GM23338 (cell line): ENCODE results near the gene ZNF622. TPM values are rescaled to one million over a fixed set of nuclear protein-coding genes. Genes with fewer than 3 reads are reported as not detected.

ENCODE experiments used
- ATAC-seq: fragments of 200-7000 bp; cut with Tn5 transposase; 3 replicates; pipeline ENCODE4 v1.9.1; 2020
- DNase-seq: peaks from one replicate; pipeline ENCODE4 v3.0.0-alpha.2; 2015; ENCODE audit warnings: low spot score
- H2AFZ ChIP-seq: fragments of 200-600 bp; sonication (generic); 2 replicates; pipeline ENCODE4 v1.8.0; 2016; ENCODE audit warnings: antibody characterized with exemption, mild to moderate bottlenecking, moderate library complexity
- H3F3A ChIP-seq: fragments of 200-600 bp; sonication (generic); replicated peaks from 2 replicates; pipeline ENCODE4 v1.8.0; 2017; ENCODE audit warnings: antibody characterized with exemption, mixed run types, low read depth
- H3K27ac ChIP-seq: fragments of 200-600 bp; sonication (generic); 2 replicates; pipeline ENCODE4 v1.6.1; 2016; ENCODE audit warnings: low read depth
- H3K27me3 ChIP-seq: fragments of 200-600 bp; sonication (generic); 2 replicates; pipeline ENCODE4 v1.8.0; 2016; ENCODE audit warnings: mild to moderate bottlenecking, mixed run types, moderate library complexity; ENCODE audit not compliant: insufficient read depth
- H3K36me3 ChIP-seq: fragments of 200-600 bp; sonication (generic); 2 replicates; pipeline ENCODE4 v1.8.0; 2016; ENCODE audit warnings: mild to moderate bottlenecking; ENCODE audit not compliant: insufficient read depth
- H3K4me1 ChIP-seq: fragments of 200-600 bp; sonication (generic); 2 replicates; pipeline ENCODE4 v1.8.0; 2016; ENCODE audit warnings: mild to moderate bottlenecking, moderate library complexity; ENCODE audit not compliant: insufficient read depth
- H3K4me2 ChIP-seq: fragments of 200-600 bp; sonication (generic); 2 replicates; pipeline ENCODE4 v1.7.1; 2017; ENCODE audit warnings: mixed run types
- H3K4me3 ChIP-seq: fragments of 200-600 bp; sonication (generic); 2 replicates; pipeline ENCODE4 v1.6.1; 2016; ENCODE audit warnings: mixed run types
- H3K79me2 ChIP-seq: fragments of 200-600 bp; sonication (generic); replicated peaks from 2 replicates; pipeline ENCODE4 v1.8.0; 2017; ENCODE audit warnings: mild to moderate bottlenecking; ENCODE audit not compliant: insufficient read depth
- H3K9me2 ChIP-seq: fragments of 200-600 bp; sonication (generic); 2 replicates; pipeline ENCODE4 v1.8.0; 2017; ENCODE audit not compliant: insufficient read depth
- H4K20me1 ChIP-seq: fragments of 200-600 bp; sonication (generic); replicated peaks from 2 replicates; pipeline ENCODE4 v1.8.0; 2017; ENCODE audit warnings: mild to moderate bottlenecking; ENCODE audit not compliant: insufficient read depth
- H3K27ac Mint-ChIP-seq: 2 replicates; pipeline ENCODE4 v1.8.0; 2020; ENCODE audit warnings: inconsistent platforms, mild to moderate bottlenecking, moderate library complexity, mixed read lengths
- H3K27me3 Mint-ChIP-seq: 3 replicates; pipeline ENCODE4 v1.8.0; 2022; ENCODE audit warnings: low read depth, mild to moderate bottlenecking, moderate library complexity, mixed read lengths, inconsistent platforms; ENCODE audit not compliant: insufficient read depth, poor library complexity
- H3K36me3 Mint-ChIP-seq: 3 replicates; pipeline ENCODE4 v1.8.0; 2021; ENCODE audit warnings: low read depth, mild to moderate bottlenecking, inconsistent platforms, moderate library complexity, mixed read lengths
- H3K4me1 Mint-ChIP-seq: 3 replicates; pipeline ENCODE4 v1.8.0; 2020; ENCODE audit warnings: mild to moderate bottlenecking, inconsistent platforms, mixed read lengths
- H3K4me3 Mint-ChIP-seq: 3 replicates; pipeline ENCODE4 v1.8.0; 2021; ENCODE audit warnings: moderate library complexity, mild to moderate bottlenecking, inconsistent platforms, mixed read lengths
- H3K9me3 Mint-ChIP-seq: 3 replicates; pipeline ENCODE4 v1.8.0; 2020; ENCODE audit warnings: moderate library complexity, mild to moderate bottlenecking, inconsistent platforms, mixed read lengths
- JUNB ChIP-seq: IDR thresholded peaks from one replicate; pipeline ENCODE4 v1.6.1; 2016; ENCODE audit warnings: antibody characterized with exemption; ENCODE audit not compliant: unreplicated experiment
- NANOG ChIP-seq: IDR thresholded peaks from 2 replicates; pipeline ENCODE4 v1.6.1; 2016; ENCODE audit warnings: antibody characterized with exemption, borderline replicate concordance
- STAT1 ChIP-seq: IDR thresholded peaks from one replicate; pipeline ENCODE4 v1.6.1; 2016; ENCODE audit warnings: antibody characterized with exemption; ENCODE audit not compliant: unreplicated experiment
- polyA plus RNA-seq: library from polyadenylated mRNA; unstranded; fragments of >200 nt; fragmentation: Nextera tagmentation; extraction: Ambion mirVana; gene quantifications from 2 replicates; pipeline ENCODE4 v1.2.1, GENCODE V29; 2016
- total RNA-seq: library from RNA; depleted of rRNA; stranded (reverse); fragments of >200 nt; shearing (Covaris generic); gene quantifications from 2 replicates; pipeline ENCODE4 v1.2.3, GENCODE V29; 2014
- TF ChIP-seq, protein P1 (sequence below): fragments of 250-450 bp; sonication (Bioruptor Pico); IDR thresholded peaks from 2 replicates; pipeline ENCODE4 v1.5.0; 2020; ENCODE audit warnings: mild to moderate bottlenecking, moderate library complexity
- TF ChIP-seq, protein P2 (sequence below): IDR thresholded peaks from one replicate; pipeline ENCODE4 v1.6.1; 2018; ENCODE audit warnings: antibody characterized with exemption; ENCODE audit not compliant: unreplicated experiment
- TF ChIP-seq, protein P3 (sequence below): IDR thresholded peaks from 2 replicates; pipeline ENCODE4 v1.6.1; 2016; ENCODE audit warnings: antibody characterized with exemption
- TF ChIP-seq, protein P4 (sequence below), 2 experiments: fragments of 200-600 bp in 1 of 2; sonication (generic) in 1 of 2; conservative IDR thresholded peaks; 2 replicates each; pipeline versions ENCODE4 v1.5.1 to v1.6.1; 2016 to 2017; ENCODE audit warnings: antibody characterized with exemption in 2 of 2, low read depth in 2 of 2, mild to moderate bottlenecking in 2 of 2, moderate library complexity in 1 of 2

Gene ZNF622
- total and polyA plus RNA-seq, 2 experiments from 2014 or later = 20.1 to 30.7 TPM

GRCh38 chr5:16505904-16506303, 40.3 kb upstream of the ZNF622 start (continued):
- TF ChIP-seq, protein P1, sequence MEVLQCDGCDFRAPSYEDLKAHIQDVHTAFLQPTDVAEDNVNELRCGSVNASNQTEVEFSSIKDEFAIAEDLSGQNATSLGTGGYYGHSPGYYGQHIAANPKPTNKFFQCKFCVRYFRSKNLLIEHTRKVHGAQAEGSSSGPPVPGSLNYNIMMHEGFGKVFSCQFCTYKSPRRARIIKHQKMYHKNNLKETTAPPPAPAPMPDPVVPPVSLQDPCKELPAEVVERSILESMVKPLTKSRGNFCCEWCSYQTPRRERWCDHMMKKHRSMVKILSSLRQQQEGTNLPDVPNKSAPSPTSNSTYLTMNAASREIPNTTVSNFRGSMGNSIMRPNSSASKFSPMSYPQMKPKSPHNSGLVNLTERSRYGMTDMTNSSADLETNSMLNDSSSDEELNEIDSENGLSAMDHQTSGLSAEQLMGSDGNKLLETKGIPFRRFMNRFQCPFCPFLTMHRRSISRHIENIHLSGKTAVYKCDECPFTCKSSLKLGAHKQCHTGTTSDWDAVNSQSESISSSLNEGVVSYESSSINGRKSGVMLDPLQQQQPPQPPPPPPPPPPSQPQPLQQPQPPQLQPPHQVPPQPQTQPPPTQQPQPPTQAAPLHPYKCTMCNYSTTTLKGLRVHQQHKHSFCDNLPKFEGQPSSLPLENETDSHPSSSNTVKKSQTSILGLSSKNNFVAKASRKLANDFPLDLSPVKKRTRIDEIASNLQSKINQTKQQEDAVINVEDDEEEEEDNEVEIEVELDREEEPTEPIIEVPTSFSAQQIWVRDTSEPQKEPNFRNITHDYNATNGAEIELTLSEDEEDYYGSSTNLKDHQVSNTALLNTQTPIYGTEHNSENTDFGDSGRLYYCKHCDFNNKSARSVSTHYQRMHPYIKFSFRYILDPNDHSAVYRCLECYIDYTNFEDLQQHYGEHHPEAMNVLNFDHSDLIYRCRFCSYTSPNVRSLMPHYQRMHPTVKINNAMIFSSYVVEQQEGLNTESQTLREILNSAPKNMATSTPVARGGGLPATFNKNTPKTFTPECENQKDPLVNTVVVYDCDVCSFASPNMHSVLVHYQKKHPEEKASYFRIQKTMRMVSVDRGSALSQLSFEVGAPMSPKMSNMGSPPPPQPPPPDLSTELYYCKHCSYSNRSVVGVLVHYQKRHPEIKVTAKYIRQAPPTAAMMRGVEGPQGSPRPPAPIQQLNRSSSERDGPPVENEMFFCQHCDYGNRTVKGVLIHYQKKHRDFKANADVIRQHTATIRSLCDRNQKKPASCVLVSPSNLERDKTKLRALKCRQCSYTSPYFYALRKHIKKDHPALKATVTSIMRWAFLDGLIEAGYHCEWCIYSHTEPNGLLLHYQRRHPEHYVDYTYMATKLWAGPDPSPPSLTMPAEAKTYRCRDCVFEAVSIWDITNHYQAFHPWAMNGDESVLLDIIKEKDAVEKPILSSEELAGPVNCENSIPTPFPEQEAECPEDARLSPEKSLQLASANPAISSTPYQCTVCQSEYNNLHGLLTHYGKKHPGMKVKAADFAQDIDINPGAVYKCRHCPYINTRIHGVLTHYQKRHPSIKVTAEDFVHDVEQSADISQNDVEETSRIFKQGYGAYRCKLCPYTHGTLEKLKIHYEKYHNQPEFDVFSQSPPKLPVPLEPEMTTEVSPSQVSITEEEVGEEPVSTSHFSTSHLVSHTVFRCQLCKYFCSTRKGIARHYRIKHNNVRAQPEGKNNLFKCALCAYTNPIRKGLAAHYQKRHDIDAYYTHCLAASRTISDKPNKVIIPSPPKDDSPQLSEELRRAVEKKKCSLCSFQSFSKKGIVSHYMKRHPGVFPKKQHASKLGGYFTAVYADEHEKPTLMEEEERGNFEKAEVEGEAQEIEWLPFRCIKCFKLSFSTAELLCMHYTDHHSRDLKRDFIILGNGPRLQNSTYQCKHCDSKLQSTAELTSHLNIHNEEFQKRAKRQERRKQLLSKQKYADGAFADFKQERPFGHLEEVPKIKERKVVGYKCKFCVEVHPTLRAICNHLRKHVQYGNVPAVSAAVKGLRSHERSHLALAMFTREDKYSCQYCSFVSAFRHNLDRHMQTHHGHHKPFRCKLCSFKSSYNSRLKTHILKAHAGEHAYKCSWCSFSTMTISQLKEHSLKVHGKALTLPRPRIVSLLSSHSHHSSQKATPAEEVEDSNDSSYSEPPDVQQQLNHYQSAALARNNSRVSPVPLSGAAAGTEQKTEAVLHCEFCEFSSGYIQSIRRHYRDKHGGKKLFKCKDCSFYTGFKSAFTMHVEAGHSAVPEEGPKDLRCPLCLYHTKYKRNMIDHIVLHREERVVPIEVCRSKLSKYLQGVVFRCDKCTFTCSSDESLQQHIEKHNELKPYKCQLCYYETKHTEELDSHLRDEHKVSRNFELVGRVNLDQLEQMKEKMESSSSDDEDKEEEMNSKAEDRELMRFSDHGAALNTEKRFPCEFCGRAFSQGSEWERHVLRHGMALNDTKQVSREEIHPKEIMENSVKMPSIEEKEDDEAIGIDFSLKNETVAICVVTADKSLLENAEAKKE (CRISPR knock-in tag) = no peak
- TF ChIP-seq, protein P2, sequence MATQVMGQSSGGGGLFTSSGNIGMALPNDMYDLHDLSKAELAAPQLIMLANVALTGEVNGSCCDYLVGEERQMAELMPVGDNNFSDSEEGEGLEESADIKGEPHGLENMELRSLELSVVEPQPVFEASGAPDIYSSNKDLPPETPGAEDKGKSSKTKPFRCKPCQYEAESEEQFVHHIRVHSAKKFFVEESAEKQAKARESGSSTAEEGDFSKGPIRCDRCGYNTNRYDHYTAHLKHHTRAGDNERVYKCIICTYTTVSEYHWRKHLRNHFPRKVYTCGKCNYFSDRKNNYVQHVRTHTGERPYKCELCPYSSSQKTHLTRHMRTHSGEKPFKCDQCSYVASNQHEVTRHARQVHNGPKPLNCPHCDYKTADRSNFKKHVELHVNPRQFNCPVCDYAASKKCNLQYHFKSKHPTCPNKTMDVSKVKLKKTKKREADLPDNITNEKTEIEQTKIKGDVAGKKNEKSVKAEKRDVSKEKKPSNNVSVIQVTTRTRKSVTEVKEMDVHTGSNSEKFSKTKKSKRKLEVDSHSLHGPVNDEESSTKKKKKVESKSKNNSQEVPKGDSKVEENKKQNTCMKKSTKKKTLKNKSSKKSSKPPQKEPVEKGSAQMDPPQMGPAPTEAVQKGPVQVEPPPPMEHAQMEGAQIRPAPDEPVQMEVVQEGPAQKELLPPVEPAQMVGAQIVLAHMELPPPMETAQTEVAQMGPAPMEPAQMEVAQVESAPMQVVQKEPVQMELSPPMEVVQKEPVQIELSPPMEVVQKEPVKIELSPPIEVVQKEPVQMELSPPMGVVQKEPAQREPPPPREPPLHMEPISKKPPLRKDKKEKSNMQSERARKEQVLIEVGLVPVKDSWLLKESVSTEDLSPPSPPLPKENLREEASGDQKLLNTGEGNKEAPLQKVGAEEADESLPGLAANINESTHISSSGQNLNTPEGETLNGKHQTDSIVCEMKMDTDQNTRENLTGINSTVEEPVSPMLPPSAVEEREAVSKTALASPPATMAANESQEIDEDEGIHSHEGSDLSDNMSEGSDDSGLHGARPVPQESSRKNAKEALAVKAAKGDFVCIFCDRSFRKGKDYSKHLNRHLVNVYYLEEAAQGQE = no peak

DNA sequence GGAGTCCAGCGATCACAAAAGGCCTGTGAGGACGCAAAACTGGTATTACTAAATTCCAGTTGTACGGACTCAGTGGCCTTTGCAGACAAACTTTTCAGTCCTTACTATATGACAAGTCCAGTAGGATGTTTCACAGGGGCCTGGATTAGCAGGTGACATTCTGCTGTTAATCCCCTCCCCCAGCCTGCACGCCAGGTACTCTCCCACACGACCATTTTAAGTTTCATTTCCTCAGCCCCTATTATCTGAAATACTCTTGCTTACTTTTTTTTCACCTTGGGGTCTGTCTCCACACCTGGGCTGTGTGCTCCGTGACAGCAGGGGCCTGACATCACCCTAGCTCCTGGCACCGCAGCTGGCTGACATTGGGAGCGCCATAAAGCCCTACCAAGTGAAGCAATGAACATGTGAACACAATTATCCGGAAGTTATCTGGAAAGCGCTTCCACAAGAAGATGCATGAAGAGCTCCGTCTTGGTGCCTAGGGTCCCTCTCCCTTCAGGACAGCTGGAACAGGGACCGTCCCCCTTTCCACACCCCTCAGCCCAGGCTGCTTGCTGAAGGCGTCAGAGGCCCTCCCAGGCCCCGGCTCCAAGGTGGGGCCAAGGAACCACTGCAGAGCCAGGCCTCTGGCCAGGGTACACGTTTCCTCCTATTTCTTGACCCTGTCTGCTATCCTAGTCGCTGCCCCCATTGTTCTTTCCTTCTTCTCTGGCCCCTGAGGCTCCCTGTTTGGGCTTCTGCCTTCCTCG, 39.7 kb upstream of the ZNF622 start:
- H3K27ac Mint-ChIP-seq = no peak overlapping the region; the same call in 1 of the 2 replicates
- Histone ChIP-seq H4K20me1 (no peaks in the 10 kb centered on the region), H3K4me3 (no peak overlapping the region), H3K9me2 (no peaks in the 10 kb centered on the region), H3K79me2 (no peaks in the 10 kb centered on the region), H3K36me3 (no peaks in the 10 kb centered on the region), H3F3A (no peaks in the 10 kb centered on the region), H3K4me1 (peaks cover 13% of the 10 kb centered on the region; the same call in 1 of the 2 replicates), H3K27ac (no peak overlapping the region), H3K27me3 (no peaks in the 10 kb centered on the region), H2AFZ (no peak overlapping the region), H3K4me2 (no peak overlapping the region)
- H3K27me3 Mint-ChIP-seq = no peaks in the 10 kb centered on the region
- H3K4me1 Mint-ChIP-seq = peaks cover 12% of the 10 kb centered on the region
- H3K9me3 Mint-ChIP-seq = no peaks in the 10 kb centered on the region
- DNase-seq = no peak
- H3K36me3 Mint-ChIP-seq = no peaks in the 10 kb centered on the region
- ATAC-seq = no peak
- H3K4me3 Mint-ChIP-seq = no peak overlapping the region
- TF ChIP-seq JUNB (no peak), NANOG (no peak), STAT1 (no peak)
- TF ChIP-seq, protein P2 = no peak
- TF ChIP-seq, protein P3, sequence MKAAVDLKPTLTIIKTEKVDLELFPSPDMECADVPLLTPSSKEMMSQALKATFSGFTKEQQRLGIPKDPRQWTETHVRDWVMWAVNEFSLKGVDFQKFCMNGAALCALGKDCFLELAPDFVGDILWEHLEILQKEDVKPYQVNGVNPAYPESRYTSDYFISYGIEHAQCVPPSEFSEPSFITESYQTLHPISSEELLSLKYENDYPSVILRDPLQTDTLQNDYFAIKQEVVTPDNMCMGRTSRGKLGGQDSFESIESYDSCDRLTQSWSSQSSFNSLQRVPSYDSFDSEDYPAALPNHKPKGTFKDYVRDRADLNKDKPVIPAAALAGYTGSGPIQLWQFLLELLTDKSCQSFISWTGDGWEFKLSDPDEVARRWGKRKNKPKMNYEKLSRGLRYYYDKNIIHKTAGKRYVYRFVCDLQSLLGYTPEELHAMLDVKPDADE = no peak
- TF ChIP-seq, protein P4, sequence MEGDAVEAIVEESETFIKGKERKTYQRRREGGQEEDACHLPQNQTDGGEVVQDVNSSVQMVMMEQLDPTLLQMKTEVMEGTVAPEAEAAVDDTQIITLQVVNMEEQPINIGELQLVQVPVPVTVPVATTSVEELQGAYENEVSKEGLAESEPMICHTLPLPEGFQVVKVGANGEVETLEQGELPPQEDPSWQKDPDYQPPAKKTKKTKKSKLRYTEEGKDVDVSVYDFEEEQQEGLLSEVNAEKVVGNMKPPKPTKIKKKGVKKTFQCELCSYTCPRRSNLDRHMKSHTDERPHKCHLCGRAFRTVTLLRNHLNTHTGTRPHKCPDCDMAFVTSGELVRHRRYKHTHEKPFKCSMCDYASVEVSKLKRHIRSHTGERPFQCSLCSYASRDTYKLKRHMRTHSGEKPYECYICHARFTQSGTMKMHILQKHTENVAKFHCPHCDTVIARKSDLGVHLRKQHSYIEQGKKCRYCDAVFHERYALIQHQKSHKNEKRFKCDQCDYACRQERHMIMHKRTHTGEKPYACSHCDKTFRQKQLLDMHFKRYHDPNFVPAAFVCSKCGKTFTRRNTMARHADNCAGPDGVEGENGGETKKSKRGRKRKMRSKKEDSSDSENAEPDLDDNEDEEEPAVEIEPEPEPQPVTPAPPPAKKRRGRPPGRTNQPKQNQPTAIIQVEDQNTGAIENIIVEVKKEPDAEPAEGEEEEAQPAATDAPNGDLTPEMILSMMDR (conservative IDR thresholded peaks at IDR 0.05; ENCODE audit: low read depth in 2 of 2) = no peak
